Measurements from ENCODE around the gene PM20D2.
A peak's percentile ranks its signal among the peaks of the same experiment; 100 is the strongest.

Gene PM20D2

DNA sequence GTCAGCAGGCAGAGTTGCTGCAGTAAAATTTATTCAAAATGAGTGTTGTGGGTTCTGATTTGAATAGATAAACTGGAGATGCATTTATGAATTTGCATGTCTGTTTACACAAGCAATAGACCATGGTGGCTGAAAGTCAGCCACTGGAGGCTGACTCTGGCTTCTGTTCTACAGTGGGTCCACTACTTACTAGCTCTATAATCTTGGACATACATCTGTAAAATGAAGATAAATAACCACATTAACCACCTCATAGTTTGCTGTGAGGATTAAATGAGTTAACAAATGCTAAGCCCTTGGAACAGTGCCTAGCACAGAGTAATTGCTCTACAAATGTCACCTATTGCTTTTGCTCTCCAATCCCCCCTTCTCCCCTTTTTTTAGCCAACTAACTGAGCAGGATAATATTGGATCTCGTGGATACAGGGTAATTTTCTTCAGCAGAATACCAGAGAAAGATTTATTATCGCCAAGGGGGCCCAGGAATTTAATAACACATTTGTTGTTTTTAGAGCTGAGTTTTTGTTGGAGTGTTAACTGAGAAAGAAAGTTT, 1.4 kb upstream of the PM20D2 start (continued):
- TF ChIP-seq, protein P1, sequence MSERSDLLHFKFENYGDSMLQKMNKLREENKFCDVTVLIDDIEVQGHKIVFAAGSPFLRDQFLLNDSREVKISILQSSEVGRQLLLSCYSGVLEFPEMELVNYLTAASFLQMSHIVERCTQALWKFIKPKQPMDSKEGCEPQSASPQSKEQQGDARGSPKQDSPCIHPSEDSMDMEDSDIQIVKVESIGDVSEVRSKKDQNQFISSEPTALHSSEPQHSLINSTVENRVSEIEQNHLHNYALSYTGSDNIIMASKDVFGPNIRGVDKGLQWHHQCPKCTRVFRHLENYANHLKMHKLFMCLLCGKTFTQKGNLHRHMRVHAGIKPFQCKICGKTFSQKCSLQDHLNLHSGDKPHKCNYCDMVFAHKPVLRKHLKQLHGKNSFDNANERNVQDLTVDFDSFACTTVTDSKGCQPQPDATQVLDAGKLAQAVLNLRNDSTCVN (tag by site-specific recombination; optimal IDR thresholded peaks at IDR 0.05): no peak
- TF ChIP-seq ZNF10 (tag by site-specific recombination; IDR thresholded peaks at IDR 0.05): 0 out of 2 replicates have a peak, but pooled peaks have one; percentile 25
- TF ChIP-seq ZNF391 (tag by site-specific recombination; IDR thresholded peaks at IDR 0.05; ENCODE audit: borderline replicate concordance, low read depth): no peak
- TF ChIP-seq, protein P2, sequence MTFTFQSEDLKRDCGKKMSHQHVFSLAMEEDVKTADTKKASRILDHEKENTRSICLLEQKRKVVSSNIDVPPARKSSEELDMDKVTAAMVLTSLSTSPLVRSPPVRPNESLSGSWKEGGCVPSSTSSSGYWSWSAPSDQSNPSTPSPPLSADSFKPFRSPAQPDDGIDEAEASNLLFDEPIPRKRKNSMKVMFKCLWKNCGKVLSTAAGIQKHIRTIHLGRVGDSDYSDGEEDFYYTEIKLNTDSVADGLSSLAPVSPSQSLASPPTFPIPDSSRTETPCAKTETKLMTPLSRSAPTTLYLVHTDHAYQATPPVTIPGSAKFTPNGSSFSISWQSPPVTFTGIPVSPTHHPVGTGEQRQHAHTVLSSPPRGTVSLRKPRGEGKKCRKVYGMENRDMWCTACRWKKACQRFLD (tag by site-specific recombination; IDR thresholded peaks at IDR 0.05): no peak
- TF ChIP-seq GFI1B (tag by site-specific recombination; IDR thresholded peaks at IDR 0.05): peak; percentile 59; the same call in 1 of the 2 replicates
- TF ChIP-seq ZNF221 (tag by site-specific recombination; IDR thresholded peaks at IDR 0.05; ENCODE audit: borderline replicate concordance): no peak; the same call in 1 of the 2 replicates
- no peak for TF ChIP-seq ZNF560 (tag by site-specific recombination; IDR thresholded peaks at IDR 0.05; ENCODE audit: borderline replicate concordance)
- TF ChIP-seq SCRT2 (tag by site-specific recombination; IDR thresholded peaks at IDR 0.05): no peak
- no peak for TF ChIP-seq ZNF175 (tag by site-specific recombination; IDR thresholded peaks at IDR 0.05)
- TF ChIP-seq, protein P3, sequence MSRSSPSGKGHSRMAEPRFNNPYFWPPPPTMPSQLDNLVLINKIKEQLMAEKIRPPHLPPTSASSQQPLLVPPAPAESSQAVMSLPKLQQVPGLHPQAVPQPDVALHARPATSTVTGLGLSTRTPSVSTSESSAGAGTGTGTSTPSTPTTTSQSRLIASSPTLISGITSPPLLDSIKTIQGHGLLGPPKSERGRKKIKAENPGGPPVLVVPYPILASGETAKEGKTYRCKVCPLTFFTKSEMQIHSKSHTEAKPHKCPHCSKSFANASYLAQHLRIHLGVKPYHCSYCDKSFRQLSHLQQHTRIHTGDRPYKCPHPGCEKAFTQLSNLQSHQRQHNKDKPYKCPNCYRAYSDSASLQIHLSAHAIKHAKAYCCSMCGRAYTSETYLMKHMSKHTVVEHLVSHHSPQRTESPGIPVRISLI (tag by site-specific recombination; IDR thresholded peaks at IDR 0.05): no peak
- no peak for TF ChIP-seq ZNF416 (tag by site-specific recombination; IDR thresholded peaks at IDR 0.05)
- no peak for TF ChIP-seq SALL2 (tag by site-specific recombination; IDR thresholded peaks at IDR 0.05; ENCODE audit: borderline replicate concordance)
- peak; percentile 49; the same call in 1 of the 2 replicates for TF ChIP-seq ZBTB8A (tag by site-specific recombination; IDR thresholded peaks at IDR 0.05)
- TF ChIP-seq, protein P4, sequence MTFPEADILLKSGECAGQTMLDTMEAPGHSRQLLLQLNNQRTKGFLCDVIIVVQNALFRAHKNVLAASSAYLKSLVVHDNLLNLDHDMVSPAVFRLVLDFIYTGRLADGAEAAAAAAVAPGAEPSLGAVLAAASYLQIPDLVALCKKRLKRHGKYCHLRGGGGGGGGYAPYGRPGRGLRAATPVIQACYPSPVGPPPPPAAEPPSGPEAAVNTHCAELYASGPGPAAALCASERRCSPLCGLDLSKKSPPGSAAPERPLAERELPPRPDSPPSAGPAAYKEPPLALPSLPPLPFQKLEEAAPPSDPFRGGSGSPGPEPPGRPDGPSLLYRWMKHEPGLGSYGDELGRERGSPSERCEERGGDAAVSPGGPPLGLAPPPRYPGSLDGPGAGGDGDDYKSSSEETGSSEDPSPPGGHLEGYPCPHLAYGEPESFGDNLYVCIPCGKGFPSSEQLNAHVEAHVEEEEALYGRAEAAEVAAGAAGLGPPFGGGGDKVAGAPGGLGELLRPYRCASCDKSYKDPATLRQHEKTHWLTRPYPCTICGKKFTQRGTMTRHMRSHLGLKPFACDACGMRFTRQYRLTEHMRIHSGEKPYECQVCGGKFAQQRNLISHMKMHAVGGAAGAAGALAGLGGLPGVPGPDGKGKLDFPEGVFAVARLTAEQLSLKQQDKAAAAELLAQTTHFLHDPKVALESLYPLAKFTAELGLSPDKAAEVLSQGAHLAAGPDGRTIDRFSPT (tag by site-specific recombination; IDR thresholded peaks at IDR 0.05): 0 out of 2 replicates have a peak, but pooled peaks have one; percentile 16
- TF ChIP-seq BCL11A (tag by site-specific recombination; IDR thresholded peaks at IDR 0.05; ENCODE audit: low read depth): peak; percentile 87
- peak; percentile 98 for TF ChIP-seq ZFP69B (tag by site-specific recombination; IDR thresholded peaks at IDR 0.05)
- TF ChIP-seq, protein P5, sequence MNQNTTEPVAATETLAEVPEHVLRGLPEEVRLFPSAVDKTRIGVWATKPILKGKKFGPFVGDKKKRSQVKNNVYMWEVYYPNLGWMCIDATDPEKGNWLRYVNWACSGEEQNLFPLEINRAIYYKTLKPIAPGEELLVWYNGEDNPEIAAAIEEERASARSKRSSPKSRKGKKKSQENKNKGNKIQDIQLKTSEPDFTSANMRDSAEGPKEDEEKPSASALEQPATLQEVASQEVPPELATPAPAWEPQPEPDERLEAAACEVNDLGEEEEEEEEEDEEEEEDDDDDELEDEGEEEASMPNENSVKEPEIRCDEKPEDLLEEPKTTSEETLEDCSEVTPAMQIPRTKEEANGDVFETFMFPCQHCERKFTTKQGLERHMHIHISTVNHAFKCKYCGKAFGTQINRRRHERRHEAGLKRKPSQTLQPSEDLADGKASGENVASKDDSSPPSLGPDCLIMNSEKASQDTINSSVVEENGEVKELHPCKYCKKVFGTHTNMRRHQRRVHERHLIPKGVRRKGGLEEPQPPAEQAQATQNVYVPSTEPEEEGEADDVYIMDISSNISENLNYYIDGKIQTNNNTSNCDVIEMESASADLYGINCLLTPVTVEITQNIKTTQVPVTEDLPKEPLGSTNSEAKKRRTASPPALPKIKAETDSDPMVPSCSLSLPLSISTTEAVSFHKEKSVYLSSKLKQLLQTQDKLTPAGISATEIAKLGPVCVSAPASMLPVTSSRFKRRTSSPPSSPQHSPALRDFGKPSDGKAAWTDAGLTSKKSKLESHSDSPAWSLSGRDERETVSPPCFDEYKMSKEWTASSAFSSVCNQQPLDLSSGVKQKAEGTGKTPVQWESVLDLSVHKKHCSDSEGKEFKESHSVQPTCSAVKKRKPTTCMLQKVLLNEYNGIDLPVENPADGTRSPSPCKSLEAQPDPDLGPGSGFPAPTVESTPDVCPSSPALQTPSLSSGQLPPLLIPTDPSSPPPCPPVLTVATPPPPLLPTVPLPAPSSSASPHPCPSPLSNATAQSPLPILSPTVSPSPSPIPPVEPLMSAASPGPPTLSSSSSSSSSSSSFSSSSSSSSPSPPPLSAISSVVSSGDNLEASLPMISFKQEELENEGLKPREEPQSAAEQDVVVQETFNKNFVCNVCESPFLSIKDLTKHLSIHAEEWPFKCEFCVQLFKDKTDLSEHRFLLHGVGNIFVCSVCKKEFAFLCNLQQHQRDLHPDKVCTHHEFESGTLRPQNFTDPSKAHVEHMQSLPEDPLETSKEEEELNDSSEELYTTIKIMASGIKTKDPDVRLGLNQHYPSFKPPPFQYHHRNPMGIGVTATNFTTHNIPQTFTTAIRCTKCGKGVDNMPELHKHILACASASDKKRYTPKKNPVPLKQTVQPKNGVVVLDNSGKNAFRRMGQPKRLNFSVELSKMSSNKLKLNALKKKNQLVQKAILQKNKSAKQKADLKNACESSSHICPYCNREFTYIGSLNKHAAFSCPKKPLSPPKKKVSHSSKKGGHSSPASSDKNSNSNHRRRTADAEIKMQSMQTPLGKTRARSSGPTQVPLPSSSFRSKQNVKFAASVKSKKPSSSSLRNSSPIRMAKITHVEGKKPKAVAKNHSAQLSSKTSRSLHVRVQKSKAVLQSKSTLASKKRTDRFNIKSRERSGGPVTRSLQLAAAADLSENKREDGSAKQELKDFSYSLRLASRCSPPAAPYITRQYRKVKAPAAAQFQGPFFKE (tag by site-specific recombination; IDR thresholded peaks at IDR 0.05; ENCODE audit: borderline replicate concordance): no peak
- 0 out of 2 replicates have a peak, but pooled peaks have one; percentile 63 for TF ChIP-seq ZNF501 (tag by site-specific recombination; IDR thresholded peaks at IDR 0.05)
- TF ChIP-seq TRIM28 (IDR thresholded peaks at IDR 0.05; ENCODE audit: borderline replicate concordance, low read length): peak; percentile 87
- peak; percentile 66; the same call in 1 of the 2 replicates for TF ChIP-seq ZSCAN23 (tag by site-specific recombination; IDR thresholded peaks at IDR 0.05)
- TF ChIP-seq ZNF768 (tag by site-specific recombination; IDR thresholded peaks at IDR 0.05): no peak
- no peak for TF ChIP-seq ZNF707 (tag by site-specific recombination; IDR thresholded peaks at IDR 0.05)
- TF ChIP-seq HOXD13 (CRISPR knock-in tag; IDR thresholded peaks at IDR 0.05; ENCODE audit: borderline replicate concordance): no peak
- TF ChIP-seq, protein P6, sequence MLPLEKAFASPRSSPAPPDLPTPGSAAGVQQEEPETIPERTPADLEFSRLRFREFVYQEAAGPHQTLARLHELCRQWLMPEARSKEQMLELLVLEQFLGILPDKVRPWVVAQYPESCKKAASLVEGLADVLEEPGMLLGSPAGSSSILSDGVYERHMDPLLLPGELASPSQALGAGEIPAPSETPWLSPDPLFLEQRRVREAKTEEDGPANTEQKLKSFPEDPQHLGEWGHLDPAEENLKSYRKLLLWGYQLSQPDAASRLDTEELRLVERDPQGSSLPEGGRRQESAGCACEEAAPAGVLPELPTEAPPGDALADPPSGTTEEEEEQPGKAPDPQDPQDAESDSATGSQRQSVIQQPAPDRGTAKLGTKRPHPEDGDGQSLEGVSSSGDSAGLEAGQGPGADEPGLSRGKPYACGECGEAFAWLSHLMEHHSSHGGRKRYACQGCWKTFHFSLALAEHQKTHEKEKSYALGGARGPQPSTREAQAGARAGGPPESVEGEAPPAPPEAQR (tag by site-specific recombination; IDR thresholded peaks at IDR 0.05): no peak
- TF ChIP-seq, protein P7, sequence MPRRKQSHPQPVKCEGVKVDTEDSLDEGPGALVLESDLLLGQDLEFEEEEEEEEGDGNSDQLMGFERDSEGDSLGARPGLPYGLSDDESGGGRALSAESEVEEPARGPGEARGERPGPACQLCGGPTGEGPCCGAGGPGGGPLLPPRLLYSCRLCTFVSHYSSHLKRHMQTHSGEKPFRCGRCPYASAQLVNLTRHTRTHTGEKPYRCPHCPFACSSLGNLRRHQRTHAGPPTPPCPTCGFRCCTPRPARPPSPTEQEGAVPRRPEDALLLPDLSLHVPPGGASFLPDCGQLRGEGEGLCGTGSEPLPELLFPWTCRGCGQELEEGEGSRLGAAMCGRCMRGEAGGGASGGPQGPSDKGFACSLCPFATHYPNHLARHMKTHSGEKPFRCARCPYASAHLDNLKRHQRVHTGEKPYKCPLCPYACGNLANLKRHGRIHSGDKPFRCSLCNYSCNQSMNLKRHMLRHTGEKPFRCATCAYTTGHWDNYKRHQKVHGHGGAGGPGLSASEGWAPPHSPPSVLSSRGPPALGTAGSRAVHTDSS (tag by site-specific recombination; IDR thresholded peaks at IDR 0.05): no peak
